NCI-H2107 treated with DMSO at 0.1 percent for 48 hours (cell line): Measurements from ENCODE around the gene SLC26A9.

ENCODE experiments used
- DNase-seq: peaks from one replicate; lab custom pipeline; 2025; ENCODE audit not compliant: unreplicated experiment; lab: John Stamatoyannopoulos, UW

SLC26A9 gene

DNA sequence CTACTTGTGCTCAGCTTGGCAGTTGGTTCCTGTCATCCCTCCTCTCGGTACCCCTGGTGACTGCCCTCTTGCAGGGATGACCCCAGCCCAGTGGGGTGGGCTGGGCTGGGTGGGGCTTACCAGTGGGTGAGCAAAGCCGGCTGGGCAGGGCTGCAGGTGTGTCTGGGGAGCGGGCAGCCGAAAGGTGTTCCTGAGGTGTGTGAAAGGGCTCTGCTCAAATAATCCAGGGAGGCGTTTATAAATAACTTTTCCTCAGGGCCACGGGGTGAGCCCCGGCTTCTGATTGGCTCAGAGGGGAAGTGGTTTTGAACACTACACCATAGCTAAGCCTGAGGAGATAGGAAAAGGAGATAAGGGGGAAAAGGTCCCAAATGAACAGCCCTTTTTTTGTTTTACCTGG is at the start of gene SLC26A9:
TSS of gene SLC26A9 (minus strand) at position 212 of the 400 bp plus-strand sequence. CDS start 7,636 bp downstream, outside the sequence.
- no peak for DNase-seq

GRCh38 chr1:205992218-205992882 is 49.1 kb upstream of the SLC26A9 start:
- no peak for DNase-seq

GRCh38 chr1:205991237-205991636 is 48.0 kb upstream of the SLC26A9 start:
- no peak for DNase-seq

- no peak for DNase-seq
Observed at GRCh38 chr1:205990226-205990625, 47.0 kb upstream of the SLC26A9 start.

- DNase-seq, result no peak
Observed at GRCh38 chr1:205989786-205990185, 46.5 kb upstream of the SLC26A9 start.

DNA sequence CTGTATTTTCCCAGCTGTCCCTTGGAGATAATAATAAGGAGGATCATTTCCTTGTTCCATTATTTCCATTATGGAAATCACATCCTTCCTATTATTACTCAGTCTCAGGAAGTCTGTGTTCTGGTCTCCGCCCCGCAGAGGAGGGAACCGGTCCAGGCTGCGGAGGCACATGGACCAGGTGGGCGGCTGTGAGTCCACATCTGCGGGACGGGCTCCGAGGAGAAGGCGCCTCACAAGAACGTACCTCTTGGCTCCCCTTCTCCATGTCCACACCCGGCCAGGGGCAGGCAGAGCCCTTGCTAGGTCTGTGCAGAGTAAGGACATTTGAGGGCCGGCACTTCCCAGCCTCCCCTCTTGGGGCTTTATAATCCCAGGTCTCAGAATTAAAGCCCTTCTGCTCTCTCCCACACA is 45.3 kb upstream of the SLC26A9 start:
- no peak for DNase-seq

GRCh38 chr1:205986861-205987260 is 43.6 kb upstream of the SLC26A9 start:
- no peak for DNase-seq

- no peak for DNase-seq
Observed at GRCh38 chr1:205986292-205986691, 43.0 kb upstream of the SLC26A9 start.

DNA sequence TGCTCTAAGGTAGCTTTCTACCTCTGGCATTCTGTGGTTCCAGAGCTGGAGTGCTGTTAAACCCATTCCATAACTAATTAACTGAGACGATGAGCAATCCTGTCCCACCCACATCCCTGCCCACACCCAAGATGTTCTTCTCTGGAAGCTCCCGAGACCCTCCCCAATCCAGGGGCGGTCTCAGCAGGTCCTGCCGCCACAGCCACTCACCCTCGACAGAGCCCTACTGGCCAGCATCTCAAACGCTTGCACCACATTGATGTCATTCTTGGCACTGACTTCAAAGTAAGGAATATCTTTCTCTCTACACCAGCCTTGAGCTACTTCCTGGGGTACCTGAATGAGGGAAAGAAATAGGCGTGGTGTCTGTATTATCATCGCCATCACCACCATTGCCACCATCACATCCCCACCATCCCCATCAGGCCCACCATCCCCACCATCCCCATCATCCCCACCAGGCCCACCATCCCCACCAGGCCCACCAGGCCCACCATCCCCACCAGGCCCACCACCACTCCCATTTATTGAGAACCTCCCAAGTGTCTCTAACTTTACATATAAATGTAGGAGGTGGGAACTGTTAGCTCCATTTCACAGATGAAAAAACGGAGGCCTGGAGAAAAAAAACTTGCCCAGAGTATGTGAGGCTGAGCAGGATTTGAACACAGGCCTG is 42.2 kb upstream of the SLC26A9 start:
- no peak for DNase-seq

DNA sequence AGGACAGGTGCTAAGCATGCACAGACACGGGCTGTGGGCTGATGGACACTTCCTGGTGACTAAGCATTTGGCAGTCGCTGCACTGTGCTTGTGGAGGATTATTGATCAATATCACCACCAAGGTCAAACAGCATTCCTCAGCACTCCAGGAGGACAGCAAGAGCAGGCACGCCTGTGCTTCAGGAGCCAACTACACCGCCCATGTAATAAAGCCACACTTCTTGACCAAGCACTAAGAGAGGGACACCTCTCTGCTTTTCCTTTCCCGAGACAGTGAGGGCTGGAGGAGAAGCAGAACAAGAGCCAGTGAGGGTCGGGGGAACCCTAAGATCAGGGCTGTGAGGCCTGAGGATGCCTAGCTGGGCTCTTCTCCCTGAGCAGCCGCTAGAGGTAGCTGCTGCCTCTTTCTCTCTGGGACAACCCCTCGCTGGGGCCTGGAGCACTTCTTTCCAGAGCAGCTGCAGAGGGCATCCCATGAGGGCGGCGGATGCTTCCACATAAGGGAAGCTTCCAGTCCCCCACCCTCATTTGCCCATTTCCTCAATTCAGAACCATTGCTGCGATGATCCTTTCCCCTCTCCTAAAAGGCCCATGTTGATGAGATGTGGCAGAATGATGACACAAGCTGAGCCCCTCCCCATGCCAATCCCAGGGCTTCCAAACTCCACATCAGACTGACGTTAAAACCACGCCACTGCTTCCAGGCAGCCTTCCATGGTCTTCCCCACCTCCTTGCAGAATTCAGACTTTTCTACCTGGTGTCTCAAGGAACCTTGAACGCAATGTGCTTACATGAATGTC is 40.9 kb upstream of the SLC26A9 start:
- peak; percentile 72 for DNase-seq

GRCh38 chr1:205981257-205981656 is 38.0 kb upstream of the SLC26A9 start:
- DNase-seq, result no peak

GRCh38 chr1:205980237-205980870 is 37.1 kb upstream of the SLC26A9 start:
- peak; percentile 75 for DNase-seq

DNA sequence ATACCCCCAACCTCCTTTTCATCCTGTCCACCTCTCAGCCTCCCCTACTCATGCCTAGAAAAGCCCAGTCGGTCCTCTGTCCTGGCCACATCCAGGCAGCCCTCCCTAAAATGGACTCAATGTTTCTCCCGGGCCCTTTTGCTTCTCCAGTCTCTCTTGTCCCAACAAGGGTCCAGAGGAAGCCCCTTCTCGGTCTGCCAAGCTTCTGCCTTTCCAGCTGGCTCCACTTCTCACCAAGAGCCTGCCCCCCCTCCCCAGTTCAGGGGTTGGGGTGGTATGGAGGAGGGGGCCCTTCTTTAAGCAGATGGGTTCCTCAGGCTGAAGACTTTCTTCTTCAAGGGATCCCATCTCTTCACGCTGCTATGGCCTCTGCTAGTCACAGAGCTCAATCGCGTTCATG is 36.0 kb upstream of the SLC26A9 start:
- DNase-seq, result no peak

DNA sequence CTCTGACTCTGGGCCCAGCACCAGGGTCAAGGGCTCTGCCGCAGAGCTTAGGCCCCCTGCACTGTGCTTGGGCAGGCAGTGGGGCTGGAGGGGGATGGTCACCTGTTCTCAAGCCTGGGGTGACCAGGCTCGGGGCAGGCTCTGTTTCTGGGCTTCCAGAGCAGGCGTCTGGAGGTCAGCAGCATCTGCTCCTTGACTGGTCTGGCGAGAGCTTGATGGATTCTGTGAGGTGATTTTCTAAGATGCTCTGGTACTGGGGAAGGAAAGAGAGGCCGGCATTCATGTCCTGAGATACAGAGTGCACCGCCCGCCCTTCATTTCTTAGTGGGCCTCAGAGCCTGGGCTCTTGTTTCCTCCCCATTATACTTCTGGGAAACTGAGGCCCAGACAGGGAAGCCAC is 35.4 kb upstream of the SLC26A9 start:
- DNase-seq, result no peak

GRCh38 chr1:205977402-205978014 is 34.3 kb upstream of the SLC26A9 start:
- DNase-seq, result peak; percentile 91

DNA sequence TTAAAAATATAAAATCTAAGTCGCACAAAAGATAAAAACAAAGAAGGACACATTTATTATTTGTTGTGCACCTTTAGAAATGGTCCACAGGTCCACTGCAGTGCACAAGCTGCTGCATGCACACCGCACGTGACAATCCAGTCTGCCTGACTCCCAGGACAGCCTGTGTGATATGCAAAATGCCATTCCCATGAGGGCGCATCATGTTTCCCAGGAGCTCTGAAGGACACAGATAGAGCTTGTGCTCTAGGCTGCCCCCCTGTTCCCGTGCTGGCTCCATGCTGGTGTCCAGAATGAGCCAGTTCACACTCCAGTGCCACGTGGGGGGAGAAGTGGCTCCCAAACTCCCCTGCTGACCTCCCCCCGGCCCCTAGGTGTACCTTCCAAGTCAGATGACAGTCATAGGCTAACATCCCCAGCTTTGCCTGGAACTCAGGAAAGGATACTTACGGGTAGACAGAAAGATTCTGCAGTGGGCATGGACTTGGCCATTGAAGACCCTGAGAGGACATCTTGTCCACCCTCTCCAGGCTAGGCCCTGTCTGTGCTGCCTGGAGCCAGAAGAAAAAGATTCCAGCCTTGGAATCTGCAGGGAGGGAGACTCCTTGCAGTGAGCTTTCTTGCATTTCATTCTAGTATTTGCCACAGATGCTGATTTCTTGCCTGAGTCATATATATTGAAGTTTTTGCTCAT is 33.6 kb upstream of the SLC26A9 start:
- DNase-seq, result peak; percentile 92

DNA sequence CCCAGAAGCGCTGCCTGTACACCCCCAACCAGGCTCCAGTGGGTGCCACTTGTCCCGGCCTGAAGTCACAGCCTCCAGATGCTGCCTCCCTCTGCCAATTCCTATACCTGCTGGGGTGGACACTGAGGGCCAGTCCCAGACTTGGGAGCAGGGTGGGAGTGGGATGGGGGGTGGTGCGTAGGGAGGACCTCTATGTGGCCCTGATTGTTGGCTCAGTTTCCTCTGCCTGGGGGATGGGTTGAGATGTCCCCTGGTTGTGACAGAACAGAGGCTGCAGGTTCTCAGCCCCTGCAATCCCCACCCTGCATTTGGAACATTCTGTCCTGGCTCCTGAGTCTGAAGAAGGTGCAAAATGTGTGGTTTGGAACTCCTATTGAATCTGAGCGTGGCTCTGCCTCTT is 32.8 kb upstream of the SLC26A9 start:
- no peak for DNase-seq

GRCh38 chr1:205975387-205975998 is 32.2 kb upstream of the SLC26A9 start:
- no peak for DNase-seq

DNA sequence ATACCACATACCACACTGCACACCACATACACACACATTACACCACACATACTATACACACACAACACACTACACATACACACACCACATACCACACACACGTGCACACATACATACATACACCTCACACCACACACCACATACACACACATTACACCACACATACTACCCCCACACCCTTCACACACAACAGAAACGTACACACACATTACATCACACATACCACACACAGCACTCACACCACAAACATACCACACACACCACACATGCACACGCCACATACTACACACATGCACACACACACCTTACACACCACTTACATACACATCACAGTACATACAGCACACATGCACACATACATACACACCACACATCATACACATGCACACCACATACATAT is 31.5 kb upstream of the SLC26A9 start:
- DNase-seq, result no peak
